Testis (tissue), 3 donors: ENCODE results near the gene IFITM5. TPM values are rescaled to one million over a fixed set of nuclear protein-coding genes. Genes with fewer than 3 reads are reported as not detected.

Source experiments
- DNase-seq: peaks from one replicate; pipeline ENCODE4 v3.0.0-alpha.2; 2019
- H3K27ac ChIP-seq, 2 donors: fragments of 200-600 bp; sonication (generic); one replicate each; pipeline ENCODE4 v1.5.1; 2019
- H3K27me3 ChIP-seq: fragments of 200-600 bp; sonication (generic); one replicate; pipeline ENCODE4 v1.5.1; 2019
- H3K36me3 ChIP-seq: fragments of 200-600 bp; sonication (generic); one replicate; pipeline ENCODE4 v1.5.1; 2017; ENCODE audit warnings: low read depth; ENCODE audit errors: missing control alignments
- H3K4me1 ChIP-seq: fragments of 200-600 bp; sonication (generic); one replicate; pipeline ENCODE4 v1.5.1; 2019
- H3K4me3 ChIP-seq, 2 donors: fragments of 200-600 bp; sonication (generic); one replicate each; pipeline ENCODE4 v1.5.1; 2017 to 2019
- H3K9me3 ChIP-seq: fragments of 200-600 bp; sonication (generic); one replicate; pipeline ENCODE4 v1.5.1; 2017
- CTCF ChIP-seq, 3 experiments: fragments of 450-650 bp in 2 of 3; fragments of 200-600 bp in 1 of 3; sonication (generic) in 1 of 3; IDR thresholded peaks; one replicate each; pipeline ENCODE4 v1.5.1; 2016 to 2019; ENCODE audit warnings: antibody characterized with exemption in 3 of 3, mild to moderate bottlenecking in 2 of 3, moderate library complexity in 1 of 3
- POLR2A ChIP-seq: fragments of 450-650 bp; IDR thresholded peaks from one replicate; pipeline ENCODE4 v1.6.1; 2017; ENCODE audit warnings: antibody characterized with exemption, mild to moderate bottlenecking, moderate library complexity
- WGBS, 2 donors: methylation state at CpG; one replicate each; pipeline ENCODE4 v1.1.5; 2018; 5-methylcytosine and 5-hydroxymethylcytosine counted together
- intact Hi-C: fragments of 100-400 bp; cut with DNase I; formaldehyde crosslinking; loops from one replicate; pipeline ENCODE4 v1.15.1; 2023; ENCODE audit warnings: low total_unique reads
- polyA plus RNA-seq: library from polyadenylated mRNA; stranded (reverse); fragments of 350-450 nt; fragmentation: Illumina TruSeq; extraction: RNeasy Lipid Tissue Mini Kit (QIAGEN cat#74804); gene quantifications from one replicate; pipeline ENCODE4 v1.2.3, GENCODE V29; 2014; ENCODE audit warnings: low read depth, low replicate concordance; ENCODE audit not compliant: insufficient read depth
- total RNA-seq, 2 donors: library from RNA; depleted of rRNA; stranded (reverse); fragments of >200 nt; gene quantifications; one replicate each; pipeline ENCODE4 v1.2.3, GENCODE V29; 2016

IFITM5 gene
- total and polyA plus RNA-seq, 3 donors from 2014 or later = not detected

GRCh38 chr11:256952-257737 is 42.2 kb downstream of the IFITM5 start:
- intact Hi-C loops = no loop called here
- Histone ChIP-seq H3K36me3 (no peaks in the 10 kb centered on the region), H3K27me3 (no peaks in the 10 kb centered on the region), H3K9me3 (no peaks in the 10 kb centered on the region), H3K4me3 (no peak overlapping the region), H3K4me1 (no peaks in the 10 kb centered on the region), H3K27ac (no peak overlapping the region)
- TF ChIP-seq CTCF (IDR thresholded peaks at IDR 0.05) (no peak), POLR2A (no peak)
- no peak for DNase-seq
- WGBS, 2 donors = 80 to 82% methylated on average over 10 to 14 of the region's 14 CpGs

GRCh38 chr11:255816-256215 is 43.5 kb downstream of the IFITM5 start:
- H3K4me3 ChIP-seq = no peak overlapping the region
- H3K27me3 ChIP-seq = no peaks in the 10 kb centered on the region
- no peaks in the 10 kb centered on the region for H3K36me3 ChIP-seq
- no peak for TF ChIP-seq POLR2A
- no peak for TF ChIP-seq CTCF (IDR thresholded peaks at IDR 0.05)
- no peak overlapping the region for H3K27ac ChIP-seq
- WGBS, 2 donors = 94 to 96% methylated on average over 2 of the region's 2 CpGs
- DNase-seq = no peak
- no peaks in the 10 kb centered on the region for H3K9me3 ChIP-seq
- H3K4me1 ChIP-seq = no peaks in the 10 kb centered on the region
- intact Hi-C loops = no loop called here

- TF ChIP-seq POLR2A (no peak), CTCF (IDR thresholded peaks at IDR 0.05) (no peak)
- no peak for DNase-seq
- WGBS, 2 donors = 75% methylated on average over 3 of the region's 3 CpGs
Observed at GRCh38 chr11:255176-255575, 44.1 kb downstream of the IFITM5 start.

GRCh38 chr11:253886-254270 is 45.4 kb downstream of the IFITM5 start:
- no peak for DNase-seq
- Histone ChIP-seq H3K27me3 (no peaks in the 10 kb centered on the region), H3K4me3 (no peak overlapping the region), H3K4me1 (no peaks in the 10 kb centered on the region), H3K27ac (no peak overlapping the region), H3K9me3 (no peaks in the 10 kb centered on the region), H3K36me3 (no peaks in the 10 kb centered on the region)
- intact Hi-C loops = no loop called here
- 83 to 91% methylated on average over 5 of the region's 5 CpGs for WGBS, 2 donors
- TF ChIP-seq POLR2A = no peak
- TF ChIP-seq CTCF (IDR thresholded peaks at IDR 0.05) = no peak

More at GRCh38 chr11:255176-255575, 44.1 kb downstream of the IFITM5 start:
- H3K36me3 ChIP-seq = no peaks in the 10 kb centered on the region
- H3K9me3 ChIP-seq = no peaks in the 10 kb centered on the region
- no peak overlapping the region for H3K27ac ChIP-seq
- no peaks in the 10 kb centered on the region for H3K27me3 ChIP-seq
- H3K4me1 ChIP-seq = no peaks in the 10 kb centered on the region
- H3K4me3 ChIP-seq = no peak overlapping the region
- intact Hi-C loops = no loop called here
